Measurements from ENCODE around the gene HPRT1. TPM values are rescaled to one million over a fixed set of nuclear protein-coding genes. Genes with fewer than 3 reads are reported as not detected.

Gene HPRT1
- 10 to 100 TPM; 78.8 to 83.8 TPM for total RNA-seq

- CTCF ChIA-PET, result interaction anchor here (1.0 kb wide), 1 partner anchor 346 kb away, joined by 3 read pairs; a partner anchor contains a TSS
- Mint-ChIP-seq H3K27me3 (no peaks in the 10 kb centered on the region), H3K27ac (peak within 1 kb of the TSS; percentile 80), H3K9me3 (no peaks in the 10 kb centered on the region), H3K36me3 (ENCODE audit: low read depth) (no peaks in the 10 kb centered on the region), H3K4me1 (peaks cover 26% of the 10 kb centered on the region), H3K4me3 (peak within 1 kb of the TSS; percentile 87)
- peak; percentile 81 for DNase-seq
- POLR2A ChIA-PET, result interaction anchor here (0.6 to 1.3 kb wide), 5 partner anchors 12 to 291 kb away, joined by 3 to 4 read pairs (median 3); no protein-coding TSS in a partner anchor
Observed at GRCh38 chrX:134460005-134460861, at the start of gene HPRT1. HPRT1 (plus strand) TSS chrX:134460165; CDS start chrX:134460312, 147 bp downstream.

GRCh38 chrX:134416087-134416486 lies 43.9 kb upstream of the HPRT1 start:
- DNase-seq, result no peak
- POLR2A ChIA-PET, result no interaction called here
- CTCF ChIA-PET, result no interaction called here
- Mint-ChIP-seq H3K27ac (no peak overlapping the region), H3K36me3 (ENCODE audit: low read depth) (peaks cover 23% of the 10 kb centered on the region), H3K4me3 (no peak overlapping the region), H3K27me3 (no peaks in the 10 kb centered on the region), H3K4me1 (no peaks in the 10 kb centered on the region), H3K9me3 (no peaks in the 10 kb centered on the region)

GRCh38 chrX:134418317-134419113 lies 41.5 kb upstream of the HPRT1 start:
- Mint-ChIP-seq H3K27me3 (no peaks in the 10 kb centered on the region), H3K36me3 (ENCODE audit: low read depth) (peaks cover 20% of the 10 kb centered on the region), H3K4me3 (no peak overlapping the region), H3K27ac (no peak overlapping the region), H3K4me1 (no peaks in the 10 kb centered on the region), H3K9me3 (no peaks in the 10 kb centered on the region)
- CTCF ChIA-PET, result no interaction called here
- no peak for DNase-seq
- POLR2A ChIA-PET, result no interaction called here

- ChIA-PET CTCF (no interaction called here), POLR2A (no interaction called here)
- no peaks in the 10 kb centered on the region for H3K4me1 Mint-ChIP-seq
- no peak for DNase-seq
- H3K36me3 Mint-ChIP-seq (ENCODE audit: low read depth), result peaks cover 16% of the 10 kb centered on the region
- no peak overlapping the region for H3K4me3 Mint-ChIP-seq
- H3K27ac Mint-ChIP-seq, result no peak overlapping the region
- no peaks in the 10 kb centered on the region for H3K27me3 Mint-ChIP-seq
- no peaks in the 10 kb centered on the region for H3K9me3 Mint-ChIP-seq
Observed at GRCh38 chrX:134419784-134420183, 40.2 kb upstream of the HPRT1 start.

GRCh38 chrX:134423606-134424005 lies 36.4 kb upstream of the HPRT1 start:
- no peak for DNase-seq
- no peak overlapping the region for H3K27ac Mint-ChIP-seq
- POLR2A ChIA-PET, result no interaction called here
- H3K36me3 Mint-ChIP-seq (ENCODE audit: low read depth), result peaks cover 11% of the 10 kb centered on the region
- H3K4me3 Mint-ChIP-seq, result no peak overlapping the region
- no peaks in the 10 kb centered on the region for H3K27me3 Mint-ChIP-seq
- H3K4me1 Mint-ChIP-seq, result no peaks in the 10 kb centered on the region
- no peaks in the 10 kb centered on the region for H3K9me3 Mint-ChIP-seq
- CTCF ChIA-PET, result no interaction called here

- H3K36me3 Mint-ChIP-seq (ENCODE audit: low read depth), result peaks cover 19% of the 10 kb centered on the region
- ChIA-PET POLR2A (no interaction called here), CTCF (no interaction called here)
- DNase-seq, result no peak
- H3K27ac Mint-ChIP-seq, result no peak overlapping the region
- no peaks in the 10 kb centered on the region for H3K27me3 Mint-ChIP-seq
- peaks cover 2% of the 10 kb centered on the region for H3K4me1 Mint-ChIP-seq
- no peaks in the 10 kb centered on the region for H3K9me3 Mint-ChIP-seq
- no peak overlapping the region for H3K4me3 Mint-ChIP-seq
Observed at GRCh38 chrX:134426281-134426680, 33.7 kb upstream of the HPRT1 start.

GRCh38 chrX:134431894-134432293 lies 28.1 kb upstream of the HPRT1 start:
- DNase-seq, result no peak
- H3K27me3 Mint-ChIP-seq, result no peaks in the 10 kb centered on the region

GRCh38 chrX:134435894-134436293 lies 24.1 kb upstream of the HPRT1 start:
- H3K27me3 Mint-ChIP-seq, result no peaks in the 10 kb centered on the region
- ChIA-PET CTCF (no interaction called here), POLR2A (no interaction called here)
- peaks cover 14% of the 10 kb centered on the region for H3K36me3 Mint-ChIP-seq (ENCODE audit: low read depth)
- no peak overlapping the region for H3K27ac Mint-ChIP-seq
- H3K4me3 Mint-ChIP-seq, result no peak overlapping the region
- H3K4me1 Mint-ChIP-seq, result peaks cover 4% of the 10 kb centered on the region
- H3K9me3 Mint-ChIP-seq, result no peaks in the 10 kb centered on the region
- DNase-seq, result no peak

More at GRCh38 chrX:134431894-134432293, 28.1 kb upstream of the HPRT1 start:
- no peak overlapping the region for H3K4me3 Mint-ChIP-seq
- peaks cover 5% of the 10 kb centered on the region for H3K4me1 Mint-ChIP-seq
- ChIA-PET CTCF (interaction anchor here (0.6 kb wide), 1 partner anchor 309 kb away, joined by 4 read pairs; no protein-coding TSS in a partner anchor), POLR2A (interaction anchor here (0.6 kb wide), 1 partner anchor 15 kb away, joined by 3 read pairs; no protein-coding TSS in a partner anchor)
- H3K36me3 Mint-ChIP-seq (ENCODE audit: low read depth), result peaks cover 22% of the 10 kb centered on the region
- H3K9me3 Mint-ChIP-seq, result no peaks in the 10 kb centered on the region
- no peak overlapping the region for H3K27ac Mint-ChIP-seq

- POLR2A ChIA-PET, result no interaction called here
- Mint-ChIP-seq H3K4me1 (no peaks in the 10 kb centered on the region), H3K36me3 (ENCODE audit: low read depth) (peaks cover 5% of the 10 kb centered on the region), H3K4me3 (no peak overlapping the region), H3K27me3 (no peaks in the 10 kb centered on the region), H3K27ac (no peak overlapping the region), H3K9me3 (no peaks in the 10 kb centered on the region)
- CTCF ChIA-PET, result no interaction called here
- no peak for DNase-seq
Observed at GRCh38 chrX:134443020-134443419, 16.9 kb upstream of the HPRT1 start.

GRCh38 chrX:134443461-134443860 lies 16.5 kb upstream of the HPRT1 start:
- DNase-seq, result no peak
- Mint-ChIP-seq H3K4me1 (no peaks in the 10 kb centered on the region), H3K27ac (no peak overlapping the region), H3K27me3 (no peaks in the 10 kb centered on the region), H3K4me3 (no peak overlapping the region), H3K36me3 (ENCODE audit: low read depth) (peaks cover 5% of the 10 kb centered on the region), H3K9me3 (no peaks in the 10 kb centered on the region)
- CTCF ChIA-PET, result no interaction called here
- POLR2A ChIA-PET, result no interaction called here

- no peak overlapping the region for H3K27ac Mint-ChIP-seq
- POLR2A ChIA-PET, result no interaction called here
- CTCF ChIA-PET, result no interaction called here
- no peaks in the 10 kb centered on the region for H3K4me1 Mint-ChIP-seq
- no peak overlapping the region for H3K4me3 Mint-ChIP-seq
- H3K9me3 Mint-ChIP-seq, result no peaks in the 10 kb centered on the region
- no peaks in the 10 kb centered on the region for H3K27me3 Mint-ChIP-seq
- H3K36me3 Mint-ChIP-seq (ENCODE audit: low read depth), result peaks cover under 1% of the 10 kb centered on the region
- DNase-seq, result no peak
Observed at GRCh38 chrX:134444681-134445080, 15.3 kb upstream of the HPRT1 start.

- H3K27ac Mint-ChIP-seq, result no peak overlapping the region
- no peak overlapping the region for H3K4me3 Mint-ChIP-seq
- CTCF ChIA-PET, result no interaction called here
- DNase-seq, result no peak
- H3K27me3 Mint-ChIP-seq, result no peaks in the 10 kb centered on the region
- H3K36me3 Mint-ChIP-seq (ENCODE audit: low read depth), result no peaks in the 10 kb centered on the region
- H3K9me3 Mint-ChIP-seq, result no peaks in the 10 kb centered on the region
- H3K4me1 Mint-ChIP-seq, result peaks cover 3% of the 10 kb centered on the region
- POLR2A ChIA-PET, result no interaction called here
Observed at GRCh38 chrX:134452596-134452995, 7.4 kb upstream of the HPRT1 start.

- POLR2A ChIA-PET, result no interaction called here
- Mint-ChIP-seq H3K27me3 (no peaks in the 10 kb centered on the region), H3K36me3 (ENCODE audit: low read depth) (no peaks in the 10 kb centered on the region), H3K9me3 (no peaks in the 10 kb centered on the region), H3K4me1 (peaks cover 4% of the 10 kb centered on the region), H3K4me3 (no peak overlapping the region), H3K27ac (no peak overlapping the region)
- DNase-seq, result no peak
- CTCF ChIA-PET, result no interaction called here
Observed at GRCh38 chrX:134453631-134454030, 6.3 kb upstream of the HPRT1 start.
